ENCODE data around the gene LILRB3.

Gene LILRB3

DNA sequence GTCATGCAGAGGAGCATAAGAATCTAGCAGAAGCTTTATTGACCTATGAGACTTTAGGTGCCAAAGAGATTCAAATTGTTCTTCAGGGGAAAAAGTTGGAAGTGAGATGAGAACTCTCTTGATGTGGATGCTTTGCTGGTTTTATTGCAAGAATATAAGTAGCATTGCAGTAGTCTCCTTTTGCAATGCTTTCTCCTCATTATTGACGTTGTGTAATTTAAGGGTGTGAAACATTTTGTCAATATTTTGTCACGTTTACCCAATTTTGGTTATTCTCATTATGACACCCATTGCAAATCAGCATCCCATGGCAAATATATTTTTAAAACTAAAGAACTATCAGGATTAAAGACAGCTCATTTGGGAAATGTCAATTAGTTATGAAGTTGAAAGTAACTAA lies 46.1 kb upstream of the LILRB3 start:
- no peak overlapping the region for H3K9ac ChIP-seq (ENCODE audit: low read length)
- no peaks in the 10 kb centered on the region for H3K9me3 ChIP-seq (ENCODE audit: low read length)
- H3K79me2 ChIP-seq (ENCODE audit: insufficient read depth, low read length): no peaks in the 10 kb centered on the region
- no peak overlapping the region for H3K27ac ChIP-seq (ENCODE audit: low read depth, low read length, poor library complexity, severe bottlenecking)
- H3K4me2 ChIP-seq (ENCODE audit: low read length): no peak overlapping the region
- no peaks in the 10 kb centered on the region for H3K36me3 ChIP-seq (ENCODE audit: insufficient read depth, low read length)
- H3K4me1 ChIP-seq (ENCODE audit: insufficient read depth, low read length, severe bottlenecking): no peaks in the 10 kb centered on the region
- no peak overlapping the region for H3K4me3 ChIP-seq (ENCODE audit: low read depth, low read length, poor library complexity, severe bottlenecking)
- no peaks in the 10 kb centered on the region; the same call in 1 of the 2 replicates for H3K27me3 ChIP-seq (ENCODE audit: insufficient read depth, low read length)
- no peaks in the 10 kb centered on the region for H4K20me1 ChIP-seq (ENCODE audit: insufficient read depth, low read length)
- H3F3A ChIP-seq (ENCODE audit: insufficient read depth, low read length): no peaks in the 10 kb centered on the region
- TF ChIP-seq, protein P1, sequence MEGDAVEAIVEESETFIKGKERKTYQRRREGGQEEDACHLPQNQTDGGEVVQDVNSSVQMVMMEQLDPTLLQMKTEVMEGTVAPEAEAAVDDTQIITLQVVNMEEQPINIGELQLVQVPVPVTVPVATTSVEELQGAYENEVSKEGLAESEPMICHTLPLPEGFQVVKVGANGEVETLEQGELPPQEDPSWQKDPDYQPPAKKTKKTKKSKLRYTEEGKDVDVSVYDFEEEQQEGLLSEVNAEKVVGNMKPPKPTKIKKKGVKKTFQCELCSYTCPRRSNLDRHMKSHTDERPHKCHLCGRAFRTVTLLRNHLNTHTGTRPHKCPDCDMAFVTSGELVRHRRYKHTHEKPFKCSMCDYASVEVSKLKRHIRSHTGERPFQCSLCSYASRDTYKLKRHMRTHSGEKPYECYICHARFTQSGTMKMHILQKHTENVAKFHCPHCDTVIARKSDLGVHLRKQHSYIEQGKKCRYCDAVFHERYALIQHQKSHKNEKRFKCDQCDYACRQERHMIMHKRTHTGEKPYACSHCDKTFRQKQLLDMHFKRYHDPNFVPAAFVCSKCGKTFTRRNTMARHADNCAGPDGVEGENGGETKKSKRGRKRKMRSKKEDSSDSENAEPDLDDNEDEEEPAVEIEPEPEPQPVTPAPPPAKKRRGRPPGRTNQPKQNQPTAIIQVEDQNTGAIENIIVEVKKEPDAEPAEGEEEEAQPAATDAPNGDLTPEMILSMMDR (IDR thresholded peaks at IDR 0.05; ENCODE audit: low read length): no peak
- TF ChIP-seq EZH2 (IDR thresholded peaks at IDR 0.05; ENCODE audit: borderline replicate concordance, low read length): no peak
- no peak overlapping the region for H2AFZ ChIP-seq (ENCODE audit: low read length)
- H3K9me2 ChIP-seq (ENCODE audit: low read depth, low read length): no peaks in the 10 kb centered on the region

DNA sequence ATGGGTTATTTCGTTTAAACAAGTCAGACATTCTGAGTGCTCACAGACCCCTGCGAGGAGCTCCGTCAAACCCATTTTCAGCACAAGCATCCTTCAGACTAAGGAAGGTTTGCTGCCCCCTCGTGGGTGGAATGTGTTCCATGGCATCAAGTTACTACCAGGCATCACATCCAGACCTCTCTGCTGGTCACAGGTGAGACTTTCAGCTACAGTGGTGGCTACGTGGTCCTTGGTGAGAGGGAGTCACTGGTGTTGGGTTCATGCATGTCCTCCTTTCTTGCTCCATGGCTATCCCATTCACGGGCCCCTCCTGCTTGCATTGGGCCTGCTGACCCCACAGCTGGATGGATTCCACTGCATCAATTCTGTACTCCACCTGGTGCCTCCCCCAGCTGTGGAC lies 43.3 kb upstream of the LILRB3 start:
- H3K36me3 ChIP-seq (ENCODE audit: insufficient read depth, low read length): no peaks in the 10 kb centered on the region
- H4K20me1 ChIP-seq (ENCODE audit: insufficient read depth, low read length): no peaks in the 10 kb centered on the region
- H3K9ac ChIP-seq (ENCODE audit: low read length): no peak overlapping the region
- H3K79me2 ChIP-seq (ENCODE audit: insufficient read depth, low read length): no peaks in the 10 kb centered on the region
- H3K9me3 ChIP-seq (ENCODE audit: low read length): no peaks in the 10 kb centered on the region
- no peaks in the 10 kb centered on the region for H3K27me3 ChIP-seq (ENCODE audit: insufficient read depth, low read length)
- no peak overlapping the region for H3K4me2 ChIP-seq (ENCODE audit: low read length)
- H3K27ac ChIP-seq (ENCODE audit: low read depth, low read length, poor library complexity, severe bottlenecking): no peak overlapping the region
- H3K4me3 ChIP-seq (ENCODE audit: low read depth, low read length, poor library complexity, severe bottlenecking): no peak overlapping the region
- no peak overlapping the region for H2AFZ ChIP-seq (ENCODE audit: low read length)
- no peaks in the 10 kb centered on the region for H3K9me2 ChIP-seq (ENCODE audit: low read depth, low read length)
- H3F3A ChIP-seq (ENCODE audit: insufficient read depth, low read length): no peaks in the 10 kb centered on the region
- no peaks in the 10 kb centered on the region for H3K4me1 ChIP-seq (ENCODE audit: insufficient read depth, low read length, severe bottlenecking)
- TF ChIP-seq, protein P1 (IDR thresholded peaks at IDR 0.05; ENCODE audit: low read length): peak; percentile 79
- no peak for TF ChIP-seq EZH2 (IDR thresholded peaks at IDR 0.05; ENCODE audit: borderline replicate concordance, low read length)

DNA sequence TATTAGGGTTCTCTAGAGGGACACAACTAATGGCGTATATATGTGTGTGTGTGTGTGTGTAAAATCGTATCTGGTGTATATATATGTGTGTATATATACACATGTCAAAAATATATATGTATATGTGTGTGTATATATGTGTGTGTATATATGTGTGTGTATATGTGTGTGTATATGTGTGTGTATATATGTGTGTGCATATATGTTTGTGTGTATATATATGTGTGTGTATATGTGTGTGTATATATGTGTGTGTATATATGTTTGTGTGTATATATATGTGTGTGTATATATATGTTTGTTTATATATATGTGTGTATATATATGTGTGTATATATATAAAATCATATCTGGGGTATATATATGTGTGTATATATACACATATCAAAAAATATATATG lies 39.7 kb upstream of the LILRB3 start:
- H3K4me1 ChIP-seq (ENCODE audit: insufficient read depth, low read length, severe bottlenecking): no peaks in the 10 kb centered on the region
- TF ChIP-seq, protein P1 (IDR thresholded peaks at IDR 0.05; ENCODE audit: low read length): no peak
- no peak for TF ChIP-seq EZH2 (IDR thresholded peaks at IDR 0.05; ENCODE audit: borderline replicate concordance, low read length)
- no peaks in the 10 kb centered on the region for H3K36me3 ChIP-seq (ENCODE audit: insufficient read depth, low read length)
- no peak overlapping the region for H2AFZ ChIP-seq (ENCODE audit: low read length)
- no peaks in the 10 kb centered on the region for H3F3A ChIP-seq (ENCODE audit: insufficient read depth, low read length)
- no peak overlapping the region for H3K27ac ChIP-seq (ENCODE audit: low read depth, low read length, poor library complexity, severe bottlenecking)
- H3K9me3 ChIP-seq (ENCODE audit: low read length): no peaks in the 10 kb centered on the region
- no peak overlapping the region for H3K4me2 ChIP-seq (ENCODE audit: low read length)
- no peaks in the 10 kb centered on the region for H3K9me2 ChIP-seq (ENCODE audit: low read depth, low read length)
- no peak overlapping the region for H3K9ac ChIP-seq (ENCODE audit: low read length)
- H4K20me1 ChIP-seq (ENCODE audit: insufficient read depth, low read length): no peaks in the 10 kb centered on the region
- H3K4me3 ChIP-seq (ENCODE audit: low read depth, low read length, poor library complexity, severe bottlenecking): no peak overlapping the region
- H3K27me3 ChIP-seq (ENCODE audit: insufficient read depth, low read length): peaks cover 7% of the 10 kb centered on the region; the same call in 1 of the 2 replicates
- no peaks in the 10 kb centered on the region for H3K79me2 ChIP-seq (ENCODE audit: insufficient read depth, low read length)
